LHCN-M2 (cell line): ENCODE data around the gene NXPE3. TPM values are rescaled to one million over a fixed set of nuclear protein-coding genes. Genes with fewer than 3 reads are reported as not detected.

ENCODE experiments used
- total RNA-seq: library from RNA; depleted of rRNA; stranded (reverse); fragments of >200 nt; gene quantifications from 2 replicates; pipeline ENCODE4 v1.2.3, GENCODE V29; 2014; rRNA removed

The NXPE3 gene
- total RNA-seq, 1 experiment from 2014 or later, result 22.4 TPM

Other genes starting within 250 kb of the NXPE3 start
- 35.6 and 37.5 TPM in 2 replicates for gene TRMT10C, start 217.3 kb upstream of the NXPE3 start, total RNA-seq
- 75.9 and 82.5 TPM in 2 replicates for gene PCNP, start 205.0 kb upstream of the NXPE3 start, total RNA-seq
- gene ZBTB11, start 102.1 kb upstream of the NXPE3 start, total RNA-seq, result 19.1 and 19.2 TPM in 2 replicates
- gene RPL24, start 92.5 kb upstream of the NXPE3 start, total RNA-seq, result 965 and 1,197 TPM in 2 replicates
- 26.1 and 28.8 TPM in 2 replicates for gene CEP97, start 54.6 kb upstream of the NXPE3 start, total RNA-seq
- gene NFKBIZ, start 70.3 kb downstream of the NXPE3 start, total RNA-seq, result 23.0 and 26.6 TPM in 2 replicates